Activated CD4-positive, alpha-beta memory T cell treated with anti-CD3 and anti-CD28 coated beads for 36 hours (primary cell): ENCODE data around the gene DLG2. TPM values are rescaled to one million over a fixed set of nuclear protein-coding genes. Genes with fewer than 3 reads are reported as not detected.

Experiments used
- CTCF ChIA-PET: fragments of 350-600 bp; sonication (Branson Sonifier 250); formaldehyde crosslinking; loops from one replicate; lab custom pipeline; 2021; ENCODE audit warnings: antibody characterized with exemption, inconsistent platforms; lab: Charles Lee
- POLR2A ChIA-PET: fragments of 350-600 bp; sonication (Branson Sonifier 250); formaldehyde crosslinking; loops from one replicate; lab custom pipeline; 2021; ENCODE audit warnings: antibody characterized with exemption; lab: Charles Lee
- DNase-seq: peaks from one replicate; pipeline ENCODE4 v3.0.0-alpha.2; 2020
- H3K27ac Mint-ChIP-seq: one replicate; pipeline ENCODE4 v1.8.0; 2021; ENCODE audit warnings: mixed read lengths
- H3K27me3 Mint-ChIP-seq: one replicate; pipeline ENCODE4 v1.8.0; 2021; ENCODE audit warnings: mixed read lengths
- H3K36me3 Mint-ChIP-seq: one replicate; pipeline ENCODE4 v1.8.0; 2021; ENCODE audit warnings: mixed read lengths
- H3K4me1 Mint-ChIP-seq: one replicate; pipeline ENCODE4 v1.8.0; 2021; ENCODE audit warnings: low read depth, mixed read lengths
- H3K4me3 Mint-ChIP-seq: one replicate; pipeline ENCODE4 v1.8.0; 2021; ENCODE audit warnings: mild to moderate bottlenecking, mixed read lengths
- H3K9me3 Mint-ChIP-seq: one replicate; pipeline ENCODE4 v1.8.0; 2021; ENCODE audit warnings: mixed read lengths
- intact Hi-C: fragments of 100-400 bp; cut with micrococcal nuclease; formaldehyde crosslinking; loops from one replicate; pipeline ENCODE4 v1.15.1; 2023
- total RNA-seq, 2 experiments: library from RNA; stranded (reverse); gene quantifications; one replicate each; pipeline ENCODE4 v1.2.3, GENCODE V29; 2021

DLG2 gene
- total RNA-seq, 2 experiments from 2014 or later: 1.7 to 2.1 TPM

DNA sequence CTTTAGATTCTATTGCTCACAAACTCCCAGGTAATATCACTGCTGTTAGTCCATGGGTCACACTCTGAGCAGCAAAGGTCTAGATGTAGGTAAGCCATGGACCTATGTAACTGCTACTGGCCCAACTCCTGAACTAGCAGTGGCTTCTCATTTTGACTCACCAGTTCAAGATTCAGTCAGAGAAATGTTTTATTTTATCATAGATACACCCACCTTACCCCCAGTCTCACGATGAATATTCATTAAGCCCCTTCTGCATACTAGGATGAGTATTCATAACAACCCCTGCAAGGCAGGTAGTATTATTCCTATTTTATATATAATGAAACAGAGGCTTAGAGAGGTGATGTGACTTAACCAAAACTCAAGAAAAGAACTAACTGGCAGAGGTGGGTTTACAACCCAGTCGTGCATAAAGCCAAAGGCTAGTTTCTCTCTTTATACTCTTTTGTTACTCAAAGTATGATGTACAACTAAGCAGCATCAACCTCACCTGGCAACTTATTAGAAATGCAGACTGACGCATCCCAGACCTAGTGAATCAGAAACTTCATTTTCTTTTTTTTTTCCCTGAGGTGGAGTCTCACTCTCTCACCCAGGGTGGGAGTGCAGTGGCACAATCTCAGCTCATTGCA is 1383.4 kb downstream of the DLG2 start:
- no peaks in the 10 kb centered on the region for H3K36me3 Mint-ChIP-seq
- DNase-seq: no peak
- H3K27me3 Mint-ChIP-seq: no peaks in the 10 kb centered on the region
- no peak overlapping the region for H3K4me3 Mint-ChIP-seq
- ChIA-PET CTCF (no interaction called here), POLR2A (no interaction called here)
- H3K27ac Mint-ChIP-seq: no peak overlapping the region
- H3K4me1 Mint-ChIP-seq: no peaks in the 10 kb centered on the region
- intact Hi-C loops: no loop called here
- peaks cover 3% of the 10 kb centered on the region for H3K9me3 Mint-ChIP-seq

DNA sequence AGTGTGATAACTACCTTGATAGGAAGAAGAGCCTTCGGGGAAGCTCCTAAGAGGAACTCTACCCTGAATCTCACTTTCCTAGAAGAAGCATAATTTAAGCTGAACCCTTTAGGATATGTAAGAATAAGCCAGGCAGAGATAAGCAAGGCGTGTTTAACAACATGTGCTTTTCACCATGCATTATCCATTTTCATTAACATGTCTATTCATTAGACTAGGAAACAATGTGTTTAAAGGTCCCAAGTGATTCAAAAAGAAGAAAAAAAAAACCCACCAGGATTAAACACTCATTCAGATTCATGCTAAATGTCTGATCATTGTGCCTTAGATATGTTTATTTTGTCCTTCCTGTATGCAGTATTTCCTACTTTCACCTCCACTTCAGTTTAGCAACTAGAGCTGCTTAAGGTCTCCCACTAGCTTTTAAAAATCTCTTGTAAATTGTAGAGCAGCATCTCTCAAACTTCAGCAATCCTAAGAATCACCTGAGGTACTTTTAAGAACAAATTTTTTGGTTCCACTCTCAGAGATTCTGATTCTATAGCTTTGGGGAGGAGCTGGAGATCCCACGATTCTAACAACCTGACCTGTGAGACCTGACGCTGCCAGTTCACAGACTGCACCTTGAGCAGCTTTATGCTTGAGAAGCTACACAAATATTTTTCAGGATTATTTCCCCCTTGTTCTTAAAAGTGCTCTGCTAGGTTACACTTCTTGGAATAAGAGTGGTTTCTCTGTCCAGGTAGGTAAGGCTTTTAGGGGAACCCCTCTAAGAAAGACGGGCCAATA is 1385.6 kb downstream of the DLG2 start:
- Mint-ChIP-seq H3K4me1 (no peaks in the 10 kb centered on the region), H3K4me3 (no peak overlapping the region), H3K27ac (no peak overlapping the region), H3K36me3 (no peaks in the 10 kb centered on the region), H3K9me3 (peaks cover 3% of the 10 kb centered on the region), H3K27me3 (no peaks in the 10 kb centered on the region)
- intact Hi-C loops: no loop called here
- ChIA-PET CTCF (no interaction called here), POLR2A (no interaction called here)
- DNase-seq: no peak

DNA sequence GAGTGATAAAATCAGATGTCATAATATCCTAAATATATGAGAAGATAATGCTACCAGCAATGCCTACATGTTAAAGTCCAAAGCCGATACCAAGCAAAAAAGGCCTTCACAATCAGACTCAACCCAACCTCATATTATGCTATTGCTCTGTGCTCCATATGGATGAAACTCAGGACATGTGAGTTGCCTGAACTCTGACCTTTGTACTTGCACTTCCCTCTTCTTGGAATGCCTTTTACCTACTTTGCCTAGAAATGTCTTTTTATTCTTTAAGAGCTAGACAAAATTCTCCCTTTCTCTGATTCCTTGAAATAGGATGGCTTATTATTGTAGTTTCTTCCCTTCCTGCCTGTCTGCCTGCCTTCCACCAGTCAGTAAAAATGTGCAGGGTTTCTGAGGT is 1386.3 kb downstream of the DLG2 start:
- no peaks in the 10 kb centered on the region for H3K27me3 Mint-ChIP-seq
- ChIA-PET POLR2A (no interaction called here), CTCF (no interaction called here)
- H3K36me3 Mint-ChIP-seq: no peaks in the 10 kb centered on the region
- no peak for DNase-seq
- H3K9me3 Mint-ChIP-seq: peaks cover 3% of the 10 kb centered on the region
- no peak overlapping the region for H3K4me3 Mint-ChIP-seq
- intact Hi-C loops: no loop called here
- no peak overlapping the region for H3K27ac Mint-ChIP-seq
- no peaks in the 10 kb centered on the region for H3K4me1 Mint-ChIP-seq

DNA sequence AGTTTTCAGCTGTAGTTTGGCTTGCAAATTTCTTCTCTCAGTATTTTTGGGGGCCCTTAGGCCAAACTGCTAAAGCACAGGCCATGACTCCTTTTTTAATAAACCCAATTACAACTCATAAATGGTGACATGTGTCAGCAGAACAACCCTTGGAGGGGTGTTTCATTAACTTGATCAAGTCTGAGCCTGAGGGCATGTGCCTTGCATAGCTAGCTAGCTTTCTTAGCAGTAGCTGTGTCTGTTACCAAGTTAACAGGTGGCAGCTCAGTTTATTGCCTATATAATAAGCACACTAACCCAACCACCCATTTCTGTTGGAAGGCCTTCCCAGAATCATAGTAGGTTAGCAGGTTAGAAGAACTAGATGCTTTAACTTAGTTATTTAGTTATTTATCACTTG is 1390.7 kb downstream of the DLG2 start:
- no peaks in the 10 kb centered on the region for H3K27me3 Mint-ChIP-seq
- intact Hi-C loops: no loop called here
- CTCF ChIA-PET: no interaction called here
- POLR2A ChIA-PET: no interaction called here
- H3K9me3 Mint-ChIP-seq: peaks cover 13% of the 10 kb centered on the region
- H3K36me3 Mint-ChIP-seq: no peaks in the 10 kb centered on the region
- H3K27ac Mint-ChIP-seq: no peak overlapping the region
- H3K4me3 Mint-ChIP-seq: no peak overlapping the region
- no peak for DNase-seq
- H3K4me1 Mint-ChIP-seq: no peaks in the 10 kb centered on the region

DNA sequence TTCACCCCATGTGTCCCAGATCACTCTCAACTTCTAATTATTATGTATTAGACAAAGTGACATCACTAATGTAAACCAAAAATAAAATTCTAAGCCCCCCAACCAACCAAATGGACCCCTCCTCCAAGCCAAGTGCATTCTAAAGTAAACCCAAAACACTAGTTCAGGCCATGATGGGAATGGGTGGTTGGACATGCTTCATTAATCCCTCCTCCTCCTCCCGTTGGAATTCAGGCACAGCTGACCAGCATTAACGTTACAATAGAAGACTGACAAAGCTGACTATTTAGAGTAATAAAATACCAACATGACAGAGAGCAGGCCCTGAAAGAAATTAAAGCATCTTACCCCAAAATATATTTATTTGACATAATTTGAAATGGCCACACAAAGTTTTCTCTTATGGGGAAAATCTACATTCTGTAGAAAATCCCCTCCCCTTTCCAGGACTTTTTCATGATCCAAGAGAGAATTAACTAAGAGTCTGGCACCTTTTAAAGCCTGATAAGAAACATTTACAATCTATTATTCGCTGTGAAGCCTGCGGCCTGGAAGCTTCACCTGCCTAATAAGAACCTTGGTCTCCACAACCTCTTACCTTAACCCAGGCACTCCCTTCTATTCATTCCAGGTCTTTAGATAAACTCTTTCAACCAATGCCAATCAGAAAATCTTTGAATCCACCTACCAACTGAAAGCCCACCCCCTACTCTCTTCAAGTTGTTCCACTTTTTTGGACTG is 1392.5 kb downstream of the DLG2 start:
- Mint-ChIP-seq H3K9me3 (peaks cover 15% of the 10 kb centered on the region), H3K27me3 (no peaks in the 10 kb centered on the region), H3K27ac (no peak overlapping the region), H3K4me3 (no peak overlapping the region), H3K4me1 (no peaks in the 10 kb centered on the region), H3K36me3 (no peaks in the 10 kb centered on the region)
- no peak for DNase-seq
- intact Hi-C loops: no loop called here
- POLR2A ChIA-PET: no interaction called here
- CTCF ChIA-PET: no interaction called here

DNA sequence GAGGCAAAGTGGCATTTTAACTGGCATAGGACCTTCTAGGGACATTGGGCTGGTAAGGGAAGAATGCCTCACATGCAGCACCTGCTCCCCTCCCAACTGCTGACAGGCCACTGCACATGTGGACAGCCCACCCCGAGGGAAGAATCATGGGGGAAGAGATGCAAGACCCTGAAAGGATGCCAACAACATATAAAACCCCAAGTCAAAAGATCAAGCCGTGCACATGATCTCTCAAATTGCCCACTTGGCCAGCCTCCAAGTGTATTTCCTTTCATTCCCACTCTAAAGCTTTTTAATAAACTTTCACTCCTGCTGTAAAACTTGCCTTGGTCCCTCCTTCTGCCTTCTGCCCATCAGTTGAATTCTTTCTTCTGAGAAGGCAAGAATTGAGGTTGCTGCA is 1393.1 kb downstream of the DLG2 start:
- Mint-ChIP-seq H3K36me3 (no peaks in the 10 kb centered on the region), H3K4me3 (no peak overlapping the region), H3K27me3 (no peaks in the 10 kb centered on the region), H3K27ac (no peak overlapping the region), H3K4me1 (no peaks in the 10 kb centered on the region), H3K9me3 (peaks cover 15% of the 10 kb centered on the region)
- ChIA-PET CTCF (no interaction called here), POLR2A (no interaction called here)
- intact Hi-C loops: no loop called here
- DNase-seq: no peak

- no peak overlapping the region for H3K27ac Mint-ChIP-seq
- no peaks in the 10 kb centered on the region for H3K36me3 Mint-ChIP-seq
- ChIA-PET CTCF (no interaction called here), POLR2A (no interaction called here)
- intact Hi-C loops: no loop called here
- H3K9me3 Mint-ChIP-seq: peaks cover 18% of the 10 kb centered on the region
- DNase-seq: no peak
- no peaks in the 10 kb centered on the region for H3K27me3 Mint-ChIP-seq
- H3K4me1 Mint-ChIP-seq: no peaks in the 10 kb centered on the region
- no peak overlapping the region for H3K4me3 Mint-ChIP-seq
These were observed 1394.6 kb downstream of the DLG2 start for GRCh38 chr11:84232511-84232910.

- Mint-ChIP-seq H3K36me3 (no peaks in the 10 kb centered on the region), H3K27ac (no peak overlapping the region), H3K4me3 (no peak overlapping the region), H3K27me3 (no peaks in the 10 kb centered on the region), H3K9me3 (peaks cover 17% of the 10 kb centered on the region), H3K4me1 (no peaks in the 10 kb centered on the region)
- DNase-seq: no peak
- intact Hi-C loops: no loop called here
- POLR2A ChIA-PET: no interaction called here
- CTCF ChIA-PET: no interaction called here
These were observed 1396.7 kb downstream of the DLG2 start for GRCh38 chr11:84230402-84230801.

GRCh38 chr11:84227970-84228665 is 1399.0 kb downstream of the DLG2 start:
- ChIA-PET CTCF (no interaction called here), POLR2A (no interaction called here)
- H3K36me3 Mint-ChIP-seq: no peaks in the 10 kb centered on the region
- no peak overlapping the region for H3K4me3 Mint-ChIP-seq
- H3K27me3 Mint-ChIP-seq: no peaks in the 10 kb centered on the region
- H3K9me3 Mint-ChIP-seq: peaks cover 9% of the 10 kb centered on the region
- no peak for DNase-seq
- no peaks in the 10 kb centered on the region for H3K4me1 Mint-ChIP-seq
- H3K27ac Mint-ChIP-seq: no peak overlapping the region
- intact Hi-C loops: no loop called here

DNA sequence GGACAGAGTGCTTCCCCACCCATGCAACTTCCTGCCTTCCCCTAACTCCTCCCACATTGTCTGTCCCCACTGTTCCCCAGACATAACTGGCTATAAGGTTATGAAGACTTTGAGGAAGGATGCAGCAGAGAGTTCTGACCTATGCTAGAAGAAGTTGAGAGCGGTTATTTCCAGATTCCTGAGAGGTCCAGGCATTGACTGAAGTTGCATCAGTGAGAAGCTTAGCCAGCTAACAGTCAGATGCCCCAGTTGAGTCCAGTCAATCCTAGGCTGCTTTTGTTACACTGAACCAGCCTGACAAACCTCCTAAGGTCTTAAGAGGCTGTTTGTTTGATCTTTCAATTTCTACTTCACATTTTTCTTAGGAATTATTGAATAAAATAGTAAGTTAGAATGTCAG is 1403.1 kb downstream of the DLG2 start:
- ChIA-PET CTCF (no interaction called here), POLR2A (no interaction called here)
- no peak overlapping the region for H3K27ac Mint-ChIP-seq
- no peak for DNase-seq
- no peaks in the 10 kb centered on the region for H3K36me3 Mint-ChIP-seq
- H3K27me3 Mint-ChIP-seq: no peaks in the 10 kb centered on the region
- intact Hi-C loops: no loop called here
- no peaks in the 10 kb centered on the region for H3K4me1 Mint-ChIP-seq
- no peak overlapping the region for H3K4me3 Mint-ChIP-seq
- H3K9me3 Mint-ChIP-seq: peaks cover 5% of the 10 kb centered on the region

GRCh38 chr11:84218318-84218717 is 1408.8 kb downstream of the DLG2 start:
- Mint-ChIP-seq H3K27ac (no peak overlapping the region), H3K36me3 (no peaks in the 10 kb centered on the region), H3K9me3 (peaks cover 18% of the 10 kb centered on the region), H3K27me3 (no peaks in the 10 kb centered on the region), H3K4me3 (no peak overlapping the region), H3K4me1 (no peaks in the 10 kb centered on the region)
- intact Hi-C loops: no loop called here
- no peak for DNase-seq
- CTCF ChIA-PET: no interaction called here
- POLR2A ChIA-PET: no interaction called here

DNA sequence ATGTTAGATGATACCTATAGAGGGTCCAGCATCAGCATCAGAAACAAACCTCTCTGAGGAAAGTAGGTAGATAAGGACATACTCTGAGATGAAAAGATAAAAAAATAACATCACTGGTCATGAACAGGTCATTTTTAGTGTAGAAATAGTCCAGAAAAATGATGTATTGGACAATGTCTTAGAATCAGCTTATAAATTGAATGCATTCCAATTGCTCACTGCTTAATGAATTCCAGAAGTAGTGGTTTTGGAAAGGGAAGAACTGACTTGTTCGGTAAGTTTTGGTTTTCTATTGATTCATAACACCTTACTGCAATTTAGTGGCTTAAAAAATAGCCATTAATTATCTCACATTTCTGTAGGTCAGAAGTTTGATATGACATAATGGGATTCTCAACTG is 1411.5 kb downstream of the DLG2 start:
- intact Hi-C loops: no loop called here
- POLR2A ChIA-PET: no interaction called here
- no peak for DNase-seq
- H3K36me3 Mint-ChIP-seq: no peaks in the 10 kb centered on the region
- H3K27ac Mint-ChIP-seq: no peak overlapping the region
- H3K27me3 Mint-ChIP-seq: no peaks in the 10 kb centered on the region
- no peaks in the 10 kb centered on the region for H3K4me1 Mint-ChIP-seq
- peaks cover 21% of the 10 kb centered on the region for H3K9me3 Mint-ChIP-seq
- H3K4me3 Mint-ChIP-seq: no peak overlapping the region
- CTCF ChIA-PET: no interaction called here
